AG10803 (cell line): ENCODE results near the gene MRPL58.

ENCODE experiments used
- DNase-seq: peaks from one replicate; pipeline ENCODE4 v3.0.0; 2010; ENCODE audit warnings: low read depth
- H3K4me3 ChIP-seq: 2 replicates; pipeline ENCODE4 v1.5.1; 2011; ENCODE audit warnings: mild to moderate bottlenecking, low read length, control low read depth
- TF ChIP-seq, protein P1 (sequence below): conservative IDR thresholded peaks from 2 replicates; pipeline ENCODE4 v1.5.1; 2011; ENCODE audit warnings: mild to moderate bottlenecking, low read length, control low read depth, inconsistent platforms

Gene MRPL58

DNA sequence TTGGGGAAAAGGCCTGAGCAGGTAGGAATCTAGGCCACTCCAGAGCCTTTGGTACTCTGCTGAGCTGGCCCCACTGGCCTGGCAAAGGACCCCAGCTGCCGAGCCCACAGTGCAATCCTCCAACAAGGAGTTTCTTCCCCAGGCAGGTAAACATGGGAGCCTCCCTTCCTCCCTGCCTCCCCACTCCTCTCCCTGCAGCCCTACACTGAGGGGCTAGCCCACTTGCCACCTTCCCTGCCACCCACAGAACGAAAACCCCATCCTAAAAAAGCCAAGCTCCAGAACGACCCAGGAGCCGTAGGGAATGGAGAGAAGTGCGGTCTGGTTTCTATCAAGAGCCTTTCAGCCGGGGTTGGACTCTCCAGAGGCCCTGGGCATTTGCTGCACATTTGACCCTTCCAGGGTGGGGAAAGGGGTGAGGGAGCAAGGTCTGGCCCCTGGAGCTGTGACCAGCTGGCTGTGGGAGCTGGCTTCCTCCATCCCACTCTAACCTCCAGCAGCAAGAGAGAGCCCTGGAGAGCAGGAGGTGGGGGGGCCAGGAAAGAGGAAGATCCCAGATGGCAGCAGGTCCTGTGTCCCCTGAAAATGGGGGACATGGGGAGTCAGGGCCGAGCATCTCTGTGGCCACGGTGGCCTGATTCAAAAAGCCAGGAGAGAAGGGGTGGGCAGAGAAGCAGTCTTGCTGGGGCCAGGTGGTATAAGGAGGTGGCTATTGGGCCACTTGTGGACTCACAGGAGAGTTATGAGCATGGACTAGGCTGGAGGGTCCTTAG lies 41.2 kb upstream of the MRPL58 start:
- H3K4me3 ChIP-seq = no peak overlapping the region
- TF ChIP-seq, protein P1, sequence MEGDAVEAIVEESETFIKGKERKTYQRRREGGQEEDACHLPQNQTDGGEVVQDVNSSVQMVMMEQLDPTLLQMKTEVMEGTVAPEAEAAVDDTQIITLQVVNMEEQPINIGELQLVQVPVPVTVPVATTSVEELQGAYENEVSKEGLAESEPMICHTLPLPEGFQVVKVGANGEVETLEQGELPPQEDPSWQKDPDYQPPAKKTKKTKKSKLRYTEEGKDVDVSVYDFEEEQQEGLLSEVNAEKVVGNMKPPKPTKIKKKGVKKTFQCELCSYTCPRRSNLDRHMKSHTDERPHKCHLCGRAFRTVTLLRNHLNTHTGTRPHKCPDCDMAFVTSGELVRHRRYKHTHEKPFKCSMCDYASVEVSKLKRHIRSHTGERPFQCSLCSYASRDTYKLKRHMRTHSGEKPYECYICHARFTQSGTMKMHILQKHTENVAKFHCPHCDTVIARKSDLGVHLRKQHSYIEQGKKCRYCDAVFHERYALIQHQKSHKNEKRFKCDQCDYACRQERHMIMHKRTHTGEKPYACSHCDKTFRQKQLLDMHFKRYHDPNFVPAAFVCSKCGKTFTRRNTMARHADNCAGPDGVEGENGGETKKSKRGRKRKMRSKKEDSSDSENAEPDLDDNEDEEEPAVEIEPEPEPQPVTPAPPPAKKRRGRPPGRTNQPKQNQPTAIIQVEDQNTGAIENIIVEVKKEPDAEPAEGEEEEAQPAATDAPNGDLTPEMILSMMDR = no peak
- DNase-seq = no peak

DNA sequence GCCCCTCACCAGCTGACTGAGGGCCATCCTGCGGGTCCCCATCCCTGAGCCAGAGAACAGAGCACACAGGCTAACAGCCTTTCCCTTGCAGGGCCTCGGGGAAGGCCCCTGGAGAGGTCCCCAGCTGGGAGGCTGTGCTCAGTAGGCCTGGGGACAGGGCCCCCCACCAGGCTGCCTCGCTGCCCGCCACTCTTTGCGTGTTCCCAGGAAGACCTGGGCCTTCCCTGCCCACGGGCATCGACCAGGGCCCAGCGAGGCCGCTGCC lies 40.7 kb upstream of the MRPL58 start:
- DNase-seq = no peak
- TF ChIP-seq, protein P1 = no peak
- no peak overlapping the region for H3K4me3 ChIP-seq

DNA sequence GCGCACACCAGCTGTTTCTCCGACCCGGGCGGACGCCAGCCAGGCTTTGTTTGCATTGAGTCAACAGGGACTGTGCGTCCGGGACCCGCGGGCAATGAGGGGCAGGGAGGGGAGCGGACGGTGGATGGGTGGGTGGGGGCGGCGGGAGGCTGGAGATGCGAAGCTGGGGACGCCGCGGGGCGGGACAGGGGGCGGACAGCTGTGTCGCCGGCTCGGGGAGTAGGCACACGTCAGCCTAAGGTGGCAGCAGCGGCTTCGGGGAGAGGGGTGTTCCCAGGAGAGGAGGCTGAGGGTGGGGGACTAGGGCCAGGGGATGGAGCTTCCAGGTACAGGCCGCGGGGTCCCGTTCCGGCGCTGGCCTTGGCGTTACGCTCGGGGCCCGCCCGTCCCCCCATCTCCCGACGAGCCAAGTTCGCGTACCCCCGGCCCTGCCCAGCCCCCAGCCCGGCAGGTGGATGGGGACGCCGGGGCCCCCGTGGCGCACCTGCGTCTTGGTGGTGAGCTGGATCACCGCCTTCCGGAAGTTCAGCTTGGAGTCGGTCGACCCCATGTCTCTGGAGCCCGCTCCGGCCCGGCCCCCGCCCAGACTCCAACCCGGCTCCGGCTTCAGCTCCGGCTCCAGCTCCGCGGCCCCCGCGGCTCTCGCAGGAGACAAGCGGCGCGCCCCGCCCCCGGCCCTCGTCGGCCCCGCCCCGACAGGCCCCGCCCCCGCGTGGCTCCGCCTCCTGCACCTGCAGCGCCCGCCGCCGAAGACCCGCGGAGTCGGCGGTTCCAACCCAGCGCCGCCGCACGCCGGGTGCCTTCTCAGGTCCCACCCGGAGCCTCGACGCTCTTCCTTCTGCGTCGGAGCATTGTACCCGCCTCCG lies 40.1 kb upstream of the MRPL58 start, which contains the start of gene HID1:
TSS of gene HID1 (minus strand) at position 653 of the 866 bp plus-strand sequence. CDS start at position 550, 103 bp downstream.
- peak within 1 kb of the TSS; percentile 40 for H3K4me3 ChIP-seq
- TF ChIP-seq, protein P1 = no peak
- no peak for DNase-seq

DNA sequence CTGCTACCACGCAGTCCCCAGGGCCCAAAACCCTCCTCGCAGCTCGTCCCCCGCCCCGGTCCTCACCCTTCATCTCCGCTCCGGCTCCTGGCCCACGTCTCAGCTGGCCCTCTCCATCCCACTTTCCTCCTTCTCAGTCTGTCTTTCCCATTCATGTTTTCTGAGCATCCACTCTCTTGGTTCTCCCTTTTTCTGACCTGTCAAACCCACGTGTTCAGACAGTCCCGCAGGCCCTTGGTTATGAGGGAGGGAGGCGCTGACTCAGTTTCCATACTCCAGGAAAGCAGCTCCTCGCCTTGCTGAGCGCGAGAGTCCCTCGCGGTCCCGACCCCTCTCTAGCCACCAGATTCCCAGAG lies 39.5 kb upstream of the MRPL58 start:
- TF ChIP-seq, protein P1 = no peak
- no peak overlapping the region for H3K4me3 ChIP-seq

DNA sequence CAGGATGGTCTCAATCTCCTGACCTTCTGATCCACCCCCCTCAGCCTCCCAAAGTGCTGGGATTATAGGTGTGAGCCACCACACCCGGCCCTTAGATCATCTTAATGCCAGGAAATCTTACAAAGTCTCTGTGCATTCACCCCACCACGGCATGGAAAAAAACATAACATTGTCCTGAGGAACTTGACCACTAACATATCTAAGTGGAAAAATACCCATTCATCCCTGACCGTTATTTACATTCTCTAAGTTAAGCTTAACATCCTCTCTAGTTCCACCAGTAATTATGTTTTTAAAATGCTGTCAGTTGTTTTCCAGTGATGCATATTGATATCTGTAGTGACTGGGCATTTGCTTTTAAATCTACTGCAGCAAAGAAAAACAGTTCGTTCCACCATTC lies 36.5 kb upstream of the MRPL58 start:
- TF ChIP-seq, protein P1 = no peak
- no peak for DNase-seq
- H3K4me3 ChIP-seq = no peak overlapping the region

More for the DNA sequence above, 39.5 kb upstream of the MRPL58 start:
- no peak for DNase-seq

DNA sequence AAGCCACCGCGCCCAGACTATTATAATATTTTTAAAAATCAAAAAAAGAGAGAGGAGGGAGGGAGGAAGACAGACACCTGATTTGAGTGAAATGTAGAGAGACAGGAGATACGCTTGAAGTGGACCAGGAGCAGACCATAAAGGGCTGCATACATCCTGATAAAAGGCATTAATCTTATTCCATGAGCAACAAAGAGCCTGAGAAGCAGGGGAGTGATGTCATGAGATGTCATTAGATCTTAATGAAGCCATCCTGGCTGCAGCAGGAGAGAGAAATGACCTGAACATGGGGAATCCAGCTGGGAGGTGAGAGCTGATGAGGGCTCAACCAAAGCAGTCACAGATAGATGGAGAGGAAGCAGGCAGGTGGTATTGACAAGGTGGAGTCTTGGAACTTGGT lies 34.7 kb upstream of the MRPL58 start:
- DNase-seq = no peak
- no peak overlapping the region for H3K4me3 ChIP-seq
- TF ChIP-seq, protein P1 = no peak

DNA sequence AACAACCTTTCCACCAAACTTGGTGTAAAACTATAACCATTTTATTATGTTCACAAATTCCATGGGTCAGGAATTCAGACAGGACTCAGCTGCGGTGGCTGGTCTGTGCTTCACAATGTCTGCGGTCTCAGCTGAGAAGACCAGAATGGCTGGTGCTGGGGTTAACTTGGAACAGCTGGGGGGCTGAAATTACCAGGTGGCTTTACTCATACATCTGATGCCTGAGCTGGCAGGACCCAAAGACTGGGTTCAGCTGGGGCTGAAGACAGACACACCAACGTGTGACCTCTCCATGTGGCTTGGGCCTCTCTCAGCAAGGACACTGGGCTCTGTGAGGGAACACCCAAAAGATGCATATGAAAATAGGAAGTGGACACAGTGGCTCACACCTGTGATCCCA lies 34.2 kb upstream of the MRPL58 start:
- TF ChIP-seq, protein P1 = no peak
- no peak overlapping the region for H3K4me3 ChIP-seq
- no peak for DNase-seq
